Ovary (tissue), 3 donors: ENCODE data around the gene SFMBT2.
"Not testable (repeated sequence)": the region's sequence is repeated elsewhere in the genome, so short reads cannot be mapped to it uniquely, and the experiment has no call there.

Experiments used
- POLR2A ChIP-seq: fragments of 450-650 bp; IDR thresholded peaks from one replicate; pipeline ENCODE4 v1.6.1; 2017; ENCODE audit warnings: antibody characterized with exemption, mild to moderate bottlenecking, moderate library complexity
- TF ChIP-seq, protein P1 (sequence below), 3 donors: fragments of 450-650 bp in 2 of 3; fragments of 200-600 bp in 1 of 3; IDR thresholded peaks; one replicate each; pipeline versions ENCODE4 v1.5.1 to v1.8.0; 2016 to 2022; ENCODE audit warnings: antibody characterized with exemption in 3 of 3, mild to moderate bottlenecking in 1 of 3
- donor health status: DM: no; HTN: no; CAD: no.

DNA sequence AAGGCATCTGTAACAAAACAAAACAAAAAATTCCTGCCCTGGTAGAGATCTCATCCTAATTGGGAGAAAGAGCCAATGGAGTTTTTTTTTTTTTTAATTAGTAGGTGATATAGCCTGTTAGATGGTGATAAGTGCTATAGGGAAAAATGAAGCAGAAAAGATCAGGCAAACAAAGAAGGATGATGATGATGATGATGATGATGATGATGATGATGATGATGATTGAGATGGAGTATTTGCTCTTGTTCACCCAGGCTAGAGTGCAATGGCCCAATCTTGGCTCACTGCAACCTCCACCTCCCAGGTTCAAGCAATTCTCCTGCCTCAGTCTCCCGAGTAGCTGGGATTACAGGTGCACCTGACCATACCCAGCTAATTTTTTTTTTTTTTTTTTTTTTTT, 22.7 kb downstream of the SFMBT2 start:
- TF ChIP-seq, protein P1, sequence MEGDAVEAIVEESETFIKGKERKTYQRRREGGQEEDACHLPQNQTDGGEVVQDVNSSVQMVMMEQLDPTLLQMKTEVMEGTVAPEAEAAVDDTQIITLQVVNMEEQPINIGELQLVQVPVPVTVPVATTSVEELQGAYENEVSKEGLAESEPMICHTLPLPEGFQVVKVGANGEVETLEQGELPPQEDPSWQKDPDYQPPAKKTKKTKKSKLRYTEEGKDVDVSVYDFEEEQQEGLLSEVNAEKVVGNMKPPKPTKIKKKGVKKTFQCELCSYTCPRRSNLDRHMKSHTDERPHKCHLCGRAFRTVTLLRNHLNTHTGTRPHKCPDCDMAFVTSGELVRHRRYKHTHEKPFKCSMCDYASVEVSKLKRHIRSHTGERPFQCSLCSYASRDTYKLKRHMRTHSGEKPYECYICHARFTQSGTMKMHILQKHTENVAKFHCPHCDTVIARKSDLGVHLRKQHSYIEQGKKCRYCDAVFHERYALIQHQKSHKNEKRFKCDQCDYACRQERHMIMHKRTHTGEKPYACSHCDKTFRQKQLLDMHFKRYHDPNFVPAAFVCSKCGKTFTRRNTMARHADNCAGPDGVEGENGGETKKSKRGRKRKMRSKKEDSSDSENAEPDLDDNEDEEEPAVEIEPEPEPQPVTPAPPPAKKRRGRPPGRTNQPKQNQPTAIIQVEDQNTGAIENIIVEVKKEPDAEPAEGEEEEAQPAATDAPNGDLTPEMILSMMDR (IDR thresholded peaks at IDR 0.05), result not testable (repeated sequence)
- TF ChIP-seq POLR2A, result not testable (repeated sequence)
